Endothelial cell of umbilical vein (primary cell): ENCODE data around the gene MYH16. TPM values are rescaled to one million over a fixed set of nuclear protein-coding genes. Genes with fewer than 3 reads are reported as not detected.

Experiments used
- BruUV-seq: library from RNA; stranded (reverse); fragments of 400-500 nt; replicated peaks from 2 replicates; lab custom pipeline; 2021; lab: Mats Ljungman, UMichigan
- CTCF ChIA-PET: fragments of 300-600, 350-600 bp; sonication (Branson Sonifier 250); formaldehyde crosslinking; loops from one replicate; lab custom pipeline; 2021; ENCODE audit warnings: antibody characterized with exemption, inconsistent platforms; lab: Charles Lee
- POLR2A ChIA-PET: fragments of 300-600, 350-600 bp; sonication (Branson Sonifier 250); formaldehyde crosslinking; loops from one replicate; lab custom pipeline; 2021; ENCODE audit warnings: antibody characterized with exemption, inconsistent platforms; lab: Charles Lee
- DNase-seq: peaks from one replicate; pipeline ENCODE4 v3.0.0-alpha.2; 2011; ENCODE audit warnings: low read depth, low spot score
- FAIRE-seq: peaks from 2 replicates; lab custom pipeline; 2011; peaks lifted over from hg19 to GRCh38; lab: Jason Lieb, UNC
- H2AFZ ChIP-seq: 2 replicates; pipeline ENCODE4 v1.6.0; 2012; ENCODE audit warnings: low read depth, low read length, control low read depth, inconsistent platforms
- H3K27ac ChIP-seq: 2 replicates; pipeline ENCODE4 v1.5.1; 2011; ENCODE audit warnings: low read depth, mild to moderate bottlenecking, control low read depth, low read length, moderate library complexity; ENCODE audit not compliant: insufficient read depth
- H3K27me3 ChIP-seq, 2 experiments: 2 replicates each; pipeline versions ENCODE4 v1.6.0 to v1.6.1; 2011; ENCODE audit warnings: low read length in 2 of 2, mixed read lengths in 1 of 2; ENCODE audit not compliant: control insufficient read depth in 2 of 2, insufficient read depth in 2 of 2
- H3K36me3 ChIP-seq, 2 experiments: 2 replicates in 1 of 2; 3 replicates in 1 of 2; pipeline ENCODE4 v1.5.1; 2011; ENCODE audit warnings: low read length in 2 of 2, mild to moderate bottlenecking in 1 of 2, moderate library complexity in 1 of 2; ENCODE audit not compliant: control insufficient read depth in 2 of 2, insufficient read depth in 2 of 2; ENCODE audit errors: extremely low read depth in 1 of 2
- H3K4me1 ChIP-seq: 3 replicates; pipeline ENCODE4 v1.5.1; 2011; ENCODE audit warnings: mild to moderate bottlenecking, low read length; ENCODE audit not compliant: control insufficient read depth, insufficient read depth; ENCODE audit errors: extremely low read depth
- H3K4me2 ChIP-seq: 2 replicates; pipeline ENCODE4 v1.6.1; 2011; ENCODE audit warnings: low read length, control low read depth, mixed read lengths; ENCODE audit not compliant: insufficient read depth
- H3K4me3 ChIP-seq, 3 experiments: fragments of 200-600 bp in 1 of 3; sonication (generic), shearing (Covaris generic) in 1 of 3; replicated peaks in 1 of 3; 2 replicates each; pipeline ENCODE4 v1.5.1; 2011 to 2016; ENCODE audit warnings: control low read depth in 3 of 3, low read length in 3 of 3, mild to moderate bottlenecking in 2 of 3, inconsistent platforms in 1 of 3, low read depth in 1 of 3, moderate library complexity in 1 of 3; ENCODE audit not compliant: insufficient read depth in 1 of 3
- H3K79me2 ChIP-seq: 2 replicates; pipeline ENCODE4 v1.6.0; 2012; ENCODE audit warnings: low read length, inconsistent platforms; ENCODE audit not compliant: control insufficient read depth, insufficient read depth
- H3K9ac ChIP-seq: replicated peaks from 2 replicates; pipeline ENCODE3; 2011; ENCODE audit warnings: low read length, control low read depth; ENCODE audit not compliant: insufficient read depth; ENCODE audit errors: extremely low read depth
- H3K9me1 ChIP-seq: replicated peaks from 3 replicates; pipeline ENCODE4 v1.6.0; 2011; ENCODE audit warnings: mild to moderate bottlenecking, low read length; ENCODE audit not compliant: control insufficient read depth, insufficient read depth; ENCODE audit errors: extremely low read depth
- H3K9me3 ChIP-seq: replicated peaks from 2 replicates; pipeline ENCODE4 v1.5.1; 2012; ENCODE audit warnings: low read length, inconsistent platforms; ENCODE audit not compliant: control insufficient read depth, insufficient read depth
- H4K20me1 ChIP-seq: replicated peaks from 2 replicates; pipeline ENCODE3; 2011; ENCODE audit warnings: mild to moderate bottlenecking, low read length; ENCODE audit not compliant: control insufficient read depth, insufficient read depth; ENCODE audit errors: extremely low read depth
- FOS ChIP-seq: IDR thresholded peaks from 2 replicates; pipeline ENCODE4 v1.6.1; 2011; ENCODE audit warnings: mild to moderate bottlenecking, low read length, moderate library complexity, borderline replicate concordance; ENCODE audit not compliant: insufficient read depth
- GATA2 ChIP-seq: IDR thresholded peaks from 2 replicates; pipeline ENCODE4 v1.7.0; 2011; ENCODE audit warnings: low read depth, mild to moderate bottlenecking, moderate library complexity, mixed read lengths, low read length; ENCODE audit not compliant: insufficient read length, insufficient read depth
- MYC ChIP-seq: IDR thresholded peaks from one replicate; pipeline ENCODE4 v1.6.1; 2011; ENCODE audit warnings: mild to moderate bottlenecking, low read depth, low read length
- POLR2A ChIP-seq: IDR thresholded peaks from 2 replicates; pipeline ENCODE4 v1.6.1; 2012; ENCODE audit warnings: low read depth, mild to moderate bottlenecking, control low read depth, low read length
- POLR2AphosphoS5 ChIP-seq: IDR thresholded peaks from 2 replicates; pipeline ENCODE4 v1.6.1; 2012; ENCODE audit warnings: low read depth, mild to moderate bottlenecking, control low read depth, low read length, moderate library complexity; ENCODE audit not compliant: insufficient read depth
- dilution Hi-C: fragments of 300-500 bp; cut with MboI; formaldehyde crosslinking; loops from one replicate; pipeline ENCODE4 v1.15.0; 2019; ENCODE audit warnings: low sequenced_read_pairs; ENCODE audit not compliant: extremely low pct_ligation_motif_present
- intact Hi-C: fragments of 100-400 bp; cut with micrococcal nuclease; formaldehyde crosslinking; loops from one replicate; pipeline ENCODE4 v1.10.0; 2022
- polyA plus RNA-seq, 4 experiments: library from polyadenylated mRNA; depleted of rRNA in 3 of 4; stranded (reverse) in 3 of 4; unstranded in 1 of 4; fragments of >200 nt; gene quantifications; 2 replicates each; pipeline versions ENCODE4 v1.2.1 to v1.2.3, GENCODE V29; 2011 to 2012; ENCODE audit warnings: missing spikeins in 1 of 4
- total RNA-seq: library from RNA; stranded (reverse); gene quantifications from 2 replicates; pipeline ENCODE4 v1.2.3, GENCODE V29; 2021
- TF ChIP-seq, protein P1 (sequence below), 2 donors: IDR thresholded peaks; 1 replicate in 1 of 2; 2 replicates in 1 of 2; pipeline ENCODE4 v1.5.1; 2011; ENCODE audit warnings: low read length in 2 of 2, mild to moderate bottlenecking in 2 of 2, moderate library complexity in 2 of 2, control low read depth in 1 of 2, inconsistent platforms in 1 of 2, low read depth in 1 of 2; ENCODE audit not compliant: insufficient read depth in 1 of 2; ENCODE audit errors: extremely low read depth in 1 of 2
- TF ChIP-seq, protein P2 (sequence below): IDR thresholded peaks from 2 replicates; pipeline ENCODE4 v1.6.1; 2011; ENCODE audit not compliant: insufficient read depth, insufficient read length

The MYH16 gene
- total and polyA plus RNA-seq, 2 donors (not counting 3 experiments of a cell fraction or from before 2014, with no cell fraction given): 0.01 to 0.11 TPM

DNA sequence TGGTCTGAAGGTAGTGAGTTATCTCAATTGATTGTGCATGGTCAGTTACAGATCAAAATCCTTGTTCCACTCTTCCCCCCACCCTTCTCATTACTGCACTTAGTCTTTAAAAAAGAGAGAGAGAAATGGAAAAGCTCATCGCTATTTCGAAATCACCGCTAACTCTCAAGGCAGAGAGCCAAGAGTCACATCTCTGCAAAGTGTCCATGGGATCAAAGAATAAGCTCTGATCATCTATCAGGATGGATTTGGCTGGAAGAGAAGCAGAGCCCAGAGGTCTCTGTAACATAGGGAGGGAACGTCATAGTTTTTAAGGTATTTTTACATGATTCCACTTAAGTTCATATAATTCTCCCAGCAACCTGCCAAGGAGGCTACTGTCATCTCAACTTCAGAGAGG is 30.0 kb upstream of the MYH16 start:
- BruUV-seq: no TSS peak
- H2AFZ ChIP-seq: no peak overlapping the region
- intact Hi-C loops: no loop called here
- POLR2A ChIA-PET: no interaction called here
- H3K9me1 ChIP-seq: no peaks in the 10 kb centered on the region
- FAIRE-seq (no peak), DNase-seq (no peak)
- dilution Hi-C loops: no loop called here
- H3K4me1 ChIP-seq: no peaks in the 10 kb centered on the region
- H3K27me3 ChIP-seq: peaks cover 2 to 6% of the 10 kb centered on the region in 2 experiments
- no peaks in the 10 kb centered on the region for H3K79me2 ChIP-seq
- H3K4me3 ChIP-seq: no peak overlapping the region
- H3K9ac ChIP-seq: no peak overlapping the region
- H3K4me2 ChIP-seq: no peak overlapping the region
- H3K9me3 ChIP-seq: no peaks in the 10 kb centered on the region
- H4K20me1 ChIP-seq: no peaks in the 10 kb centered on the region
- TF ChIP-seq POLR2A: no peak
- TF ChIP-seq, protein P1, sequence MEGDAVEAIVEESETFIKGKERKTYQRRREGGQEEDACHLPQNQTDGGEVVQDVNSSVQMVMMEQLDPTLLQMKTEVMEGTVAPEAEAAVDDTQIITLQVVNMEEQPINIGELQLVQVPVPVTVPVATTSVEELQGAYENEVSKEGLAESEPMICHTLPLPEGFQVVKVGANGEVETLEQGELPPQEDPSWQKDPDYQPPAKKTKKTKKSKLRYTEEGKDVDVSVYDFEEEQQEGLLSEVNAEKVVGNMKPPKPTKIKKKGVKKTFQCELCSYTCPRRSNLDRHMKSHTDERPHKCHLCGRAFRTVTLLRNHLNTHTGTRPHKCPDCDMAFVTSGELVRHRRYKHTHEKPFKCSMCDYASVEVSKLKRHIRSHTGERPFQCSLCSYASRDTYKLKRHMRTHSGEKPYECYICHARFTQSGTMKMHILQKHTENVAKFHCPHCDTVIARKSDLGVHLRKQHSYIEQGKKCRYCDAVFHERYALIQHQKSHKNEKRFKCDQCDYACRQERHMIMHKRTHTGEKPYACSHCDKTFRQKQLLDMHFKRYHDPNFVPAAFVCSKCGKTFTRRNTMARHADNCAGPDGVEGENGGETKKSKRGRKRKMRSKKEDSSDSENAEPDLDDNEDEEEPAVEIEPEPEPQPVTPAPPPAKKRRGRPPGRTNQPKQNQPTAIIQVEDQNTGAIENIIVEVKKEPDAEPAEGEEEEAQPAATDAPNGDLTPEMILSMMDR (IDR thresholded peaks at IDR 0.05; ENCODE audit: extremely low read depth in 1 of 2, insufficient read depth in 1 of 2, low read depth in 1 of 2, low read length in 2 of 2): no peak
- H3K27ac ChIP-seq: no peak overlapping the region
- no peaks in the 10 kb centered on the region for H3K36me3 ChIP-seq
- CTCF ChIA-PET: no interaction called here

DNA sequence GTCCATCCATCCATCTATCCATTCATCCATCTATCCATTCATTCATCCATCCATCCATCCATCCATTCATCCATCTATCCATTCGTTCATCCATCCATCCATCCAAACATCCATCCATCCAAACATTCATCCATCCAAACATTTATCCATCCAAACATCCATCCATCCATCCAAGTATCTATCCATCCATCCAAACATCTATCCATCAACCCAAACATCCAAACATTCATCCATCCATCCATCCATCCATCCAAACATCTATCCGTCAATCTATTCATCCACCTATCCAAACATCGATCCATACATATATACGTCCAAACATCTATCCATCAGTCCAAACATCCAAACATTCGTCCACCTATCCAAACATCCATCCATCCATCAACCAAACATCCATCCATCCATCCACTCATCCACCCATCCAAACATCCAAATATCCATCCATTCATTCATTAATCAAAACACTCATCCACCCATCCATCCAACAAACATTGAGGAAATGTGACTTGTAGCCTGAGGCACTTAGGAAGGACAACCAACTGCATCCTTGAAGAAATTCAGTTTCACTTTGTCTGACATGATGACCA is 28.8 kb upstream of the MYH16 start:
- ChIA-PET CTCF (no interaction called here), POLR2A (no interaction called here)
- DNase-seq: no peak
- Histone ChIP-seq H3K36me3 (no peaks in the 10 kb centered on the region), H3K9me3 (no peaks in the 10 kb centered on the region), H4K20me1 (no peaks in the 10 kb centered on the region), H3K4me3 (no peak overlapping the region), H3K27ac (no peak overlapping the region), H3K4me1 (no peaks in the 10 kb centered on the region), H3K4me2 (no peak overlapping the region), H3K9me1 (no peaks in the 10 kb centered on the region), H3K9ac (no peak overlapping the region), H2AFZ (no peak overlapping the region), H3K27me3 (peaks cover 2 to 6% of the 10 kb centered on the region in 2 experiments), H3K79me2 (no peaks in the 10 kb centered on the region)
- TF ChIP-seq GATA2 (no peak), MYC (no peak), FOS (no peak), POLR2AphosphoS5 (no peak)
- TF ChIP-seq, protein P2, sequence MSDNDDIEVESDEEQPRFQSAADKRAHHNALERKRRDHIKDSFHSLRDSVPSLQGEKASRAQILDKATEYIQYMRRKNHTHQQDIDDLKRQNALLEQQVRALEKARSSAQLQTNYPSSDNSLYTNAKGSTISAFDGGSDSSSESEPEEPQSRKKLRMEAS: no peak
- no peak for FAIRE-seq
- intact Hi-C loops (no loop called here), dilution Hi-C loops (no loop called here)
- no TSS peak for BruUV-seq
